MCF 10A (cell line): ENCODE results near the gene MBTPS2. TPM values are rescaled to one million over a fixed set of nuclear protein-coding genes. Genes with fewer than 3 reads are reported as not detected.

Experiments used
- BruUV-seq: library from RNA; stranded (reverse); fragments of 400-500 nt; replicated peaks from 2 replicates; lab custom pipeline; 2021; lab: Mats Ljungman, UMichigan
- CTCF ChIA-PET: fragments of 300-600 bp; sonication (Branson Sonifier 250); formaldehyde crosslinking; extraction: SDS; loops from one replicate; lab custom pipeline; 2021; ENCODE audit warnings: antibody characterized with exemption, inconsistent platforms; lab: Yijun Ruan, JAX
- POLR2A ChIA-PET: fragments of 300-600, 350-650 bp; sonication (Branson Sonifier 250); formaldehyde crosslinking; extraction: SDS; loops from one replicate; lab custom pipeline; 2020; ENCODE audit warnings: antibody characterized with exemption, inconsistent platforms; lab: Yijun Ruan, JAX
- DNase-seq: peaks from one replicate; pipeline ENCODE4 v3.0.0-alpha.2; 2018; ENCODE audit not compliant: unreplicated experiment
- H3K27ac Mint-ChIP-seq: one replicate; pipeline ENCODE4 v1.8.0; 2022; ENCODE audit warnings: mild to moderate bottlenecking, low read depth, mixed read lengths; ENCODE audit not compliant: unreplicated experiment
- H3K27me3 Mint-ChIP-seq: one replicate; pipeline ENCODE4 v1.8.0; 2022; ENCODE audit warnings: mixed read lengths; ENCODE audit not compliant: insufficient read depth, unreplicated experiment
- H3K36me3 Mint-ChIP-seq: one replicate; pipeline ENCODE4 v1.8.0; 2022; ENCODE audit warnings: mild to moderate bottlenecking, moderate library complexity, mixed read lengths; ENCODE audit not compliant: insufficient read depth, unreplicated experiment
- H3K4me1 Mint-ChIP-seq: one replicate; pipeline ENCODE4 v1.8.0; 2022; ENCODE audit warnings: mixed read lengths; ENCODE audit not compliant: insufficient read depth, unreplicated experiment
- H3K4me3 Mint-ChIP-seq: one replicate; pipeline ENCODE4 v1.8.0; 2022; ENCODE audit warnings: mild to moderate bottlenecking, moderate library complexity, mixed read lengths; ENCODE audit not compliant: unreplicated experiment
- H3K9me3 Mint-ChIP-seq: one replicate; pipeline ENCODE4 v1.8.0; 2022; ENCODE audit warnings: mixed read lengths; ENCODE audit not compliant: unreplicated experiment
- CTCF ChIP-seq: fragments of 200-600 bp; IDR thresholded peaks from one replicate; pipeline ENCODE4 v1.8.0; 2022; ENCODE audit warnings: antibody characterized with exemption, mild to moderate bottlenecking; ENCODE audit not compliant: unreplicated experiment
- intact Hi-C: fragments of 100-400 bp; cut with micrococcal nuclease; formaldehyde crosslinking; loops from 2 replicates; pipeline ENCODE4 v1.14.1; 2022
- total RNA-seq: library from RNA; stranded (reverse); gene quantifications from 2 replicates; pipeline ENCODE4 v1.2.3, GENCODE V29; 2022

MBTPS2 gene
- total RNA-seq, 1 experiment from 2014 or later, result 21.1 TPM

GRCh38 chrX:21875013-21875412, 35.6 kb downstream of the MBTPS2 start:
- Mint-ChIP-seq H3K4me1 (no peaks in the 10 kb centered on the region), H3K9me3 (no peaks in the 10 kb centered on the region), H3K36me3 (no peaks in the 10 kb centered on the region), H3K4me3 (no peak overlapping the region), H3K27ac (no peak overlapping the region), H3K27me3 (peaks cover 27% of the 10 kb centered on the region)
- TF ChIP-seq CTCF, result no peak
- intact Hi-C loops, result no loop called here
- CTCF ChIA-PET, result interaction anchor here (0.5 kb wide), 1 partner anchor 1354 kb away, joined by 3 read pairs; no protein-coding TSS in a partner anchor
- POLR2A ChIA-PET, result no interaction called here
- no TSS peak for BruUV-seq
- no peak for DNase-seq

GRCh38 chrX:21881881-21882574, 42.6 kb downstream of the MBTPS2 start:
- Mint-ChIP-seq H3K9me3 (no peaks in the 10 kb centered on the region), H3K27me3 (peaks cover 68% of the 10 kb centered on the region), H3K4me1 (no peaks in the 10 kb centered on the region), H3K4me3 (no peak overlapping the region), H3K27ac (no peak overlapping the region), H3K36me3 (peaks cover 8% of the 10 kb centered on the region)
- ChIA-PET CTCF (interaction anchor here (0.7 kb wide), 1 partner anchor 157 kb away, joined by 3 read pairs; no protein-coding TSS in a partner anchor), POLR2A (interaction anchor here (0.6 kb wide), 1 partner anchor 367 kb away, joined by 3 read pairs; no protein-coding TSS in a partner anchor)
- TF ChIP-seq CTCF, result no peak
- intact Hi-C loops, result no loop called here
- no TSS peak for BruUV-seq
- DNase-seq, result no peak

- ChIA-PET POLR2A (no interaction called here), CTCF (no interaction called here)
- no peak overlapping the region for H3K27ac Mint-ChIP-seq
- peaks cover 80% of the 10 kb centered on the region for H3K27me3 Mint-ChIP-seq
- intact Hi-C loops, result no loop called here
- DNase-seq, result no peak
- H3K4me1 Mint-ChIP-seq, result no peaks in the 10 kb centered on the region
- no peak overlapping the region for H3K4me3 Mint-ChIP-seq
- H3K9me3 Mint-ChIP-seq, result no peaks in the 10 kb centered on the region
- H3K36me3 Mint-ChIP-seq, result peaks cover 8% of the 10 kb centered on the region
- TF ChIP-seq CTCF, result no peak
- TSS peak; percentile 23 for BruUV-seq
Measured at GRCh38 chrX:21883258-21883657, 43.8 kb downstream of the MBTPS2 start.

GRCh38 chrX:21885568-21885967, 46.2 kb downstream of the MBTPS2 start:
- Mint-ChIP-seq H3K27me3 (peaks cover 68% of the 10 kb centered on the region), H3K4me3 (no peak overlapping the region), H3K9me3 (no peaks in the 10 kb centered on the region), H3K36me3 (peaks cover 8% of the 10 kb centered on the region), H3K4me1 (no peaks in the 10 kb centered on the region), H3K27ac (no peak overlapping the region)
- CTCF ChIA-PET, result interaction anchor here (0.7 kb wide), 1 partner anchor 84 kb away, joined by 3 read pairs; no protein-coding TSS in a partner anchor
- POLR2A ChIA-PET, result no interaction called here
- no TSS peak for BruUV-seq
- no peak for TF ChIP-seq CTCF
- no peak for DNase-seq
- intact Hi-C loops, result no loop called here
